HUDEP-2 (cell line): Measurements from ENCODE around the gene PRDM2.
A peak's percentile ranks its signal among the peaks of the same experiment; 100 is the strongest.
"Not testable (repeated sequence)": the region's sequence is repeated elsewhere in the genome, so short reads cannot be mapped to it uniquely, and the experiment has no call there.

Experiments
- DNase-seq, 76 experiments: peaks; one replicate each; lab custom pipeline; 2025; ENCODE audit not compliant: unreplicated experiment in 76 of 76; lab: John Stamatoyannopoulos, UW

PRDM2 gene

GRCh38 chr1:13694886-13695684 is 4.9 kb upstream of the PRDM2 start:
- DNase-seq, result no peak

- DNase-seq, result peak in 3 of 76 experiments; percentile 1 to 20 (median 1)
Measured at GRCh38 chr1:13697738-13698137, 2.2 kb upstream of the PRDM2 start.

DNA sequence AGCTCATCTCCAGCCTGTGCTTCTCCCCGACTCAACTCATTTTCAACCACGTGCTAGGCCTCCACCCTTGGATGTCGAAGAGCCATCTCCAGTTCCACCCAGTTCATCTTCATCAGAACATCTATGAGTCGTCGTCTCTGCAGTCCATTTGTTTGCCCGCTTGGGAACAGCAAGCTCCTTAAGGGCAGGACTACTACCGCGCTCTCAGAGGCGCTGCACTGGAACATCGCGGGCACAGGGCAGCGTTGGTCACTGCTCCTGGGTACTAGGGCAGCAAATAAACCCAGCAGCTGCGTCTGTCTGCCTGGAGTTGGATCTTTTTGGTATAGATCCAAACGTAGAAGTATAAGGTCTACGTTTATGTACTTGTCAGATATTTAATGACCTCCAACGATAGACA is 478 bp upstream of the PRDM2 start:
- peak in 12 of 76 experiments; percentile 4 to 49 (median 30) for DNase-seq

DNA sequence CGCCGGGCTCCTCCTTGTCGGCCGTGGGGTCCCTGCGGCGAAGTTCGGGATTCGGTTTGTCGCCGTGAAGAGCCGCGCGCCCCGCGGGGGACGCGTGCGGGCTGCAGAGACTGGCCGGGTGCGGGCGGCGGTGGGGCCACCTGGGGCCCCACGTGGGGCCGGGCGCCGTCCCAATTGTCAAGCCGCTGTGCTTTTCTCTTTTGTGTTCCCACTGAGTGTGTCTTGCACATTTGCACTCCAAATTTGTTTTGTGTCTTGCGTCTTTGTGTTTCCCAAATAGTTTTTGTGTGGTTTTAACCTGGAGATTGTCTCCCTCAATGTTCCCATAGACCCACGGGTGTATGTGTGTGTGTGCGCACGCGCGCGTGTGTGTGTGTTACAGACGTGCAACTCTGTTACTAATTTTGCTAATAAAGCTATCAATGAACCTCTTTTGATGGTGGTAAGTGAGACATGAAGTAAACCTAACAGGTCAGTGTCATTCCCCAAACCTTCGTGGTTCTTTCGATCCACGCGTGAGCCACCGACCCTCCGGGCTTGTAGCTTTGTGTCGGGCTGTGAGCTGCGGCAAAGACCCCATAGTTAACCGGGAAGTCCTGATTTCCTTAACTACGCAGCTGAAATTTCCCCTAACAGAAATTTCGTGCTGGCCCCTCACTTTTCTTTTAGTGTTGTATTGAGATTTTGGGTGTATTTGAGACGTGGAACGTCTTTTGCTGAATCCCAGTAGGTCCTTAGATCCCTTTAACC is 708 bp downstream of the PRDM2 start:
- DNase-seq, result peak in 36 of 76 experiments; percentile 3 to 58 (median 26)

DNA sequence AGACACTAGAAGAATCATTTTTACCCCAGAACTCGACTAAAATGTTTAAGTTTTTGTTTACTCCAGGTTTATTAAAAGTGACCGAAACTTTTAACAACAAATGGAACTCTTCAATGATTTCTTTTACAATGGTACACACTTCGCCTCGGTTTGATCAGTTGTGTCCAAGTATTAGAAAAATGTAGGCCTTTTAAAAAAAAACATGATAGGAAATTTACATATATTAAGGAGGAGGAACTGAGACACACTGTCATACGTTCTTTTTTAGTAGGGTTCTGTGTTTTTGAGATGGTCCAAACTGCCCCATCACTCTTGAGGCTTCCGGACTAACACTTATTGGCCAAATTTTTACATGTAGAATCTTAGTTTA is 1.3 kb downstream of the PRDM2 start:
- no peak for DNase-seq

DNA sequence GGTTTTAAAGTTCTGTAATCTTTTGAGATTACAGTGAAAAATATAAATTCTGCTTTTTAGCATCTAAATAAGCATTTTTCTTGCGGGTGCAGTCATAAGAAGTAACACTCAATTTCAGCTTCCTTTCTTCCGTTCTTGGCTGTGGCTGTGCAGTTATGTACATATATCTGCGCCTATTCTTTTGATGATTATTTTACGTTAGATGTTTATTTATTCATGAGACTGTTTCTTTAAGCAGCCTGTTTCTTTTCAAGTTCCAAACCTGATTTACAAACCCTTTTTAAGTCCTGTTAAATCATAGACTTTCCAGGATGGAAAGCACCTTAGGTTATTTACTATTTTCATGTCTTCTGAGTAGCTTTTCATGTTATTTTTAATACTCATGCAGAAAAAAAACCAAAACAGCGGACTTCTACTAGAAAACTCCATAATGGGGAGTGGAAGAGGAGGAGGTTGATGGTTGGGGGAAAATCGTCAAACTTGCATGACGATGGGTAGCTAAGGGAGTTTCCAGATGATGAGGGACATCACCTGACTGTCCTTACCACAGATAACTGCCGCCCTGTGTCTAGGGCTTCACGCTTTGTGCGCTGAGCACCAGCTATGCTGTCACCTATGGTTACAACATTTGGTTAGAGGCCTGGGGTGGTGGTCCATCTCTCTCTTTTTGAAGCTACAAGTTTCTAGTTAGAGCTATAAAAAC is 2.6 kb downstream of the PRDM2 start:
- DNase-seq, result peak in 1 of 76 experiments; percentile 38

- DNase-seq, result no peak
Measured at GRCh38 chr1:13703128-13703513, 3.1 kb downstream of the PRDM2 start.

- no peak for DNase-seq
Measured at GRCh38 chr1:13703558-13704490, 3.8 kb downstream of the PRDM2 start.

GRCh38 chr1:13706046-13706445 is 6.1 kb downstream of the PRDM2 start:
- DNase-seq, result no peak

DNA sequence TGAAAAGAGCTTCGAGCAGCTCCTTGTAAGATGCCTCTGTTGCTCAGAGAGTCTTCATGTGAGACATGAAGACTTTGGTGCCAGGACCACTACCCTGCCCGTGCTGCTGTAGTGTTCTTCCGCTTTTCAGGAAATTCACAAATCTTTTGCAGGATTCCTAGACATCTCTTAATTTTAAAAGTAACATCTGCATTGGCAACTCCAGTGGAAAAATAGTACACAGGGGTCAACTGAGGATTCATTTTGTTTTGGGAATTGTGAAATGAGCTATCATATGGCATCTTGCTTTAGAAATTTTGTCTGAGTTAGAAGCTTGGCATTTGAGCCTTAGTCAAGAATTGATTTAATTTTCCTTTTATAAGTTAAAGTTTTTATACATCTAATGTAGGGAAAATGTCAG is 7.2 kb downstream of the PRDM2 start:
- DNase-seq, result no peak

DNA sequence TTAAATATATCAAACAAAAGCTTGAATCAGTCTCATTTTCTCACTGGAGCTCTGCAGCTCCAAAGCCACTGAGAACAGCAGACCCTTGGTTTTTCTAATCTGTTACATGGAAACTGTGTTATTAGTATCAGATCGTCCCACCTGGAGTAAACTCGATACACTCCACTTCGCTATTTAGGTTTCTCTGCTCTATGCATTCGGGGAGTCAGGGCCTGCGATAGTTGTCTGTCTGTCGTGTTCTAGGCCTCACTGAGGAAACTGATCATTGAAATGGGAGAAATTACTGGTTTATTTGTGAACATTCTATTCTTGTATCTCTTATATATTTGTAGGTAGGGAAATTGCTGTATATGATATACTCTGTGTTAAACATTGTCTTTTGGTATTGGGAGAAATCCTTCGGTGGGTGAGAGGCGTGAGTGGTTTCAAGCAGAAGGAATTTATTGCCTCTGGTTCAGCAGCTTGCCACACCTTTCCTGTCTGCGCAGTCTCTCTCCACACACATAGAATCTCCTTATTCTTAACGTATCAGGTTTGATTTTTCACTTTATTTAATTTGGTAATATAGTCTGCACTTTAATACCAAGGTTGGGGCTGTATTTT is 8.5 kb downstream of the PRDM2 start:
- DNase-seq, result no peak

DNA sequence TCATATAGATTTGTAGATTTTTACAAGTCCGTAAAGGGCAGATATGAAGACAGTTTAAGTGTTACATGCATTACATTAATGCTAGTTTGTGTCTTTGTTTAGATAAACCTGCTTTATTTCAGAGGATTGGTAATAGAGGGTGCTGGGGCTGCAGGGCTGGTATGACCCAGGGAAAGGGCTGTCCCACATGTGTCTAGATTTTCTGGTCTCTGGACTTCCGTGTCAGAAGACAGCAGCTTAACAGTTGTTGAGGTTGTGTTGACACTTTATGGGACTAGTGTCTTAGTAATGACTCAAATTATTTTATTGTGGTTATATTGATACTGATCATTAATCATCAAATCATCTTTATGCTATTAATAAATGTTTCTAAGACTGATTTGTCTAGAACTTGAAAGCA is 10.1 kb downstream of the PRDM2 start:
- DNase-seq, result no peak

DNA sequence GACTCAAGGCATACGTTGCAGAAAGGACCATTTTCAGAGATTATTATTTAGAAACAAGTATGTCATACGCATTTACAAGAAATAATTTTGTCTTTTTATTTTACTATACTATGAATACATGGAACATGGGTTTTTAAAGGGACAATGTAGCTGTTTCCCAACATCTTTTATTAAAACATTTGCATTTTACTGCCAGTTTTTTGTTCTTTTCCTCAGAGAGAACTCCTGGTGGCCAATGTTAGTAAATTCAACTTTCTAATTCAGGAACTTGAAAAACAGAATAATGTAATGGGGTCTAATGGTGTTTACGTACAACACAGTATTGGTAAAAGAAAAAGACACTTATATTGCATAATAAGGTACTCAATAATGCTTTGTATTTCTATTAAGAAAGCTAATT is 14.9 kb downstream of the PRDM2 start:
- no peak for DNase-seq

GRCh38 chr1:13715616-13716287 is 15.8 kb downstream of the PRDM2 start:
- DNase-seq, result not testable (repeated sequence)

DNA sequence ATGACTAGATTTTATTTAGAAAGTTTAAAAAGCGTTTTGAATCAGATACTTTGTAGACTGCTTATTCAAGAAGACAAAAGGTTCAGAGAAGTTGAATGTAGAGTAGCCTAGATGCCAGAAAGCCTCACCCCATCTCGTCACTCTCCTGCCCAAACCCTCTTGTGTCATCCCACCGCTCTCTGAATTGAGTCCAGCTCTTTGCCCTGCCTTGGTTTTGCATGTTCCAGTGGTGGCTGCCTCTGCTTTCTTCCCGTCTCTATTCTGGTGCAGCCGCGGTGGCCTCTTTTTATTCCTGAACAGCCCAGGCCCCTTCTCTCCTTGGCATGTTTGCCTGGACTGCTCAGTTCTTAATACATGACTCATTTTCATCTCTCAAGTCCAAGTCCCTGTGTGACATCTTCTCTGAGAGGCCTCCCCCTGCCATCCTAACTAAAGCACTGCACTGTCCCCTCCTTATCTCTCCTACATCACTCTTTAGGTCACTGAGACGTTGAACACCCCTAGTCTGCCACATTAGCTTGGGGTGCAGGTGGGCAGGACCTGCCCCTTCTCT is 22.9 kb downstream of the PRDM2 start:
- no peak for DNase-seq

GRCh38 chr1:13723810-13724209 is 23.8 kb downstream of the PRDM2 start:
- DNase-seq, result no peak

GRCh38 chr1:13725714-13726175 is 25.8 kb downstream of the PRDM2 start:
- peak in 21 of 76 experiments; percentile 2 to 39 (median 10) for DNase-seq

- DNase-seq, result no peak
Measured at GRCh38 chr1:13728091-13728715, 28.2 kb downstream of the PRDM2 start.

DNA sequence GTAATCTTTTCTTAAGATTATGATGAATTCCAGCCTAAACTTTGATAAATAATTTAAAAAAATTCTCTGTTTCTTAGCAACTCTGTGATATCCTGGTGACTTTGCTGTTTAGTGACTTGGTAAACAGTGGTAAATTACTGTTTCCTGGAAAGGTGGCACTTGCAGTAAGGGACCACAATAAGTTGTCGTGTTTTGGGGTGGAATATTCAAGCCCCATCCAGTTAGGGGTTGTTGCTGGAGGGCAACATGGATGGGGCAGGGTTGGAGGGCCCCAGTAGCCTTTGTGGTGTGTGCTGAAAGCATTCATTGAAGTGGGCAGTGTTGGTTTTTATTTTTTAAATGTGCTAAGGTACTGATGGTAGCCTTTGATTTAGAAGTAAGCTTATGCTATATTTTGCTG is 30.3 kb downstream of the PRDM2 start:
- DNase-seq, result no peak
